Colonic mucosa (tissue), 4 donors: ENCODE results near the gene TP53AIP1. TPM values are rescaled to one million over a fixed set of nuclear protein-coding genes. Genes with fewer than 3 reads are reported as not detected.

Experiments used
- DNase-seq: peaks from one replicate; pipeline ENCODE4 v3.0.0-alpha.2; 2020
- H3K27ac ChIP-seq: fragments of 200-600 bp; one replicate; pipeline ENCODE4 v1.8.0; 2021
- H3K27me3 ChIP-seq: fragments of 200-600 bp; one replicate; pipeline ENCODE4 v1.8.0; 2021
- H3K36me3 ChIP-seq: fragments of 200-600 bp; one replicate; pipeline ENCODE4 v1.8.0; 2021
- H3K4me1 ChIP-seq: fragments of 200-600 bp; one replicate; pipeline ENCODE4 v1.8.0; 2021; ENCODE audit warnings: mild to moderate bottlenecking
- H3K4me3 ChIP-seq: fragments of 200-600 bp; one replicate; pipeline ENCODE4 v1.8.0; 2021
- H3K9ac ChIP-seq, 2 donors: one replicate each; pipeline ENCODE4 v1.7.0; 2013; ENCODE audit warnings: control low read depth in 2 of 2, low read depth in 2 of 2, low read length in 2 of 2
- H3K9me3 ChIP-seq: fragments of 200-600 bp; one replicate; pipeline ENCODE4 v1.8.0; 2021
- intact Hi-C: fragments of 100-400 bp; cut with DNase I; formaldehyde crosslinking; loops from one replicate; pipeline ENCODE4 v1.14.1; 2022
- total RNA-seq, 2 donors: library from RNA; stranded (reverse); fragmentation: NEBNext Ultra II Directional in 1 of 2; extraction: Animal tissue kit (Norgen Biotek cat#: 25700) in 1 of 2; gene quantifications; one replicate each; pipeline ENCODE4 v1.2.1, GENCODE V29; 2021
- TF ChIP-seq, protein P1 (sequence below): fragments of 200-600 bp; IDR thresholded peaks from one replicate; pipeline ENCODE4 v1.8.0; 2022; ENCODE audit warnings: antibody characterized with exemption, mild to moderate bottlenecking
- donor health status: healthy.
- donor health status: DM: no; HTN: no; CAD: no.
- donor health status: DM: no; HTN: no; CAD: no.

The TP53AIP1 gene
- total RNA-seq, 2 donors from 2014 or later = 0.12 to 0.19 TPM

DNA sequence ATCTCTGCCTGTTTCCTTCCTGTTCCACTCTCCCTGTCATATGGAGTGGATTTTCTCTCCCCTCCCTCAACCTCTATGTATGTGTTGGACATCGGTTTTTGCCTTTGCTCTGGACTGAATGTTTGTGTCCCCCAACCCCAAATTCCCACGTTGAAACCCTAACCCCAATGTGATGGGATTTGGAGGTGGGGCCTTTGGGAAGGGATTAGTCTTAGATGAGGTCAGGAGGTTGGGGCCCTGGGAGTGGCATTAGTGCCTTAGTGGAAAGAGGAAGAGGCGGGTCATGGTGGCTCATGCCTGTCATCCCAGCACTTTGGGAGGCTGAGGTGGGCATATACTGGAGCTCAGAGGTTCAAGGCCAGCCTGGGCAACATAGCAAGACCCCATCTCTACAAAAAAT is 11.6 kb downstream of the TP53AIP1 start:
- TF ChIP-seq, protein P1, sequence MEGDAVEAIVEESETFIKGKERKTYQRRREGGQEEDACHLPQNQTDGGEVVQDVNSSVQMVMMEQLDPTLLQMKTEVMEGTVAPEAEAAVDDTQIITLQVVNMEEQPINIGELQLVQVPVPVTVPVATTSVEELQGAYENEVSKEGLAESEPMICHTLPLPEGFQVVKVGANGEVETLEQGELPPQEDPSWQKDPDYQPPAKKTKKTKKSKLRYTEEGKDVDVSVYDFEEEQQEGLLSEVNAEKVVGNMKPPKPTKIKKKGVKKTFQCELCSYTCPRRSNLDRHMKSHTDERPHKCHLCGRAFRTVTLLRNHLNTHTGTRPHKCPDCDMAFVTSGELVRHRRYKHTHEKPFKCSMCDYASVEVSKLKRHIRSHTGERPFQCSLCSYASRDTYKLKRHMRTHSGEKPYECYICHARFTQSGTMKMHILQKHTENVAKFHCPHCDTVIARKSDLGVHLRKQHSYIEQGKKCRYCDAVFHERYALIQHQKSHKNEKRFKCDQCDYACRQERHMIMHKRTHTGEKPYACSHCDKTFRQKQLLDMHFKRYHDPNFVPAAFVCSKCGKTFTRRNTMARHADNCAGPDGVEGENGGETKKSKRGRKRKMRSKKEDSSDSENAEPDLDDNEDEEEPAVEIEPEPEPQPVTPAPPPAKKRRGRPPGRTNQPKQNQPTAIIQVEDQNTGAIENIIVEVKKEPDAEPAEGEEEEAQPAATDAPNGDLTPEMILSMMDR = no peak
- intact Hi-C loops = no loop called here
- no peaks in the 10 kb centered on the region for H3K27me3 ChIP-seq
- H3K36me3 ChIP-seq = no peaks in the 10 kb centered on the region
- no peak overlapping the region for H3K27ac ChIP-seq
- no peak for DNase-seq
- no peak overlapping the region for H3K9ac ChIP-seq
- H3K9me3 ChIP-seq = no peaks in the 10 kb centered on the region
- no peak overlapping the region for H3K4me3 ChIP-seq
- H3K4me1 ChIP-seq = no peaks in the 10 kb centered on the region

GRCh38 chr11:128929991-128930390 is 12.7 kb downstream of the TP53AIP1 start:
- no peaks in the 10 kb centered on the region for H3K36me3 ChIP-seq
- no peaks in the 10 kb centered on the region for H3K4me1 ChIP-seq
- H3K9ac ChIP-seq = no peak overlapping the region
- no peaks in the 10 kb centered on the region for H3K27me3 ChIP-seq
- TF ChIP-seq, protein P1 = no peak
- H3K4me3 ChIP-seq = no peak overlapping the region
- H3K9me3 ChIP-seq = no peaks in the 10 kb centered on the region
- H3K27ac ChIP-seq = no peak overlapping the region
- no peak for DNase-seq
- intact Hi-C loops = no loop called here

DNA sequence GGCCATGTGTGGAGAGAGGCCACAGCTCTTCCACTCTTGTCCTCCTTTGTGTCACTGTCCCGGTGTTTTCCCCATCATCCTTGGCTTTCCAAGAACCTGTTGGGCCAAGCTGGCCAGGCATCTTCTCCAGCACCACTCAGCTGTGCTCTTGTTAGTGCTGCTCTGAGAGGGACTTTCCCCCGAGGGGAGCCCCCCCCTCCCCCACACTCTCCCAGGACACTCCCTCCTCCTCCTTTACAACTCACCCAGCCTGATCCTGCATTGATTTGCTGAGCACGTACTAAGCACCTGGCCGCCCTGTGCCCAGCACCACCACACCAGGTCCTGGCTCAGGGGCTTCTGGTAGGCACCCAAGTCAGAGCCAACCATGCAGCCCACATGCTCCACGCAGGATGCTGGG is 13.2 kb downstream of the TP53AIP1 start:
- intact Hi-C loops = no loop called here
- Histone ChIP-seq H3K27me3 (no peaks in the 10 kb centered on the region), H3K9ac (no peak overlapping the region), H3K4me1 (no peaks in the 10 kb centered on the region), H3K27ac (no peak overlapping the region), H3K36me3 (no peaks in the 10 kb centered on the region), H3K9me3 (no peaks in the 10 kb centered on the region), H3K4me3 (no peak overlapping the region)
- no peak for DNase-seq
- TF ChIP-seq, protein P1 = no peak

- Histone ChIP-seq H3K27me3 (no peaks in the 10 kb centered on the region), H3K9me3 (no peaks in the 10 kb centered on the region), H3K9ac (no peak overlapping the region), H3K4me1 (no peaks in the 10 kb centered on the region), H3K36me3 (no peaks in the 10 kb centered on the region), H3K4me3 (no peak overlapping the region), H3K27ac (no peak overlapping the region)
- TF ChIP-seq, protein P1 = no peak
- DNase-seq = no peak
- intact Hi-C loops = no loop called here
These were observed 14.3 kb downstream of the TP53AIP1 start for GRCh38 chr11:128928400-128928799.

GRCh38 chr11:128927683-128928336 is 14.9 kb downstream of the TP53AIP1 start:
- TF ChIP-seq, protein P1 = no peak
- H3K4me1 ChIP-seq = no peaks in the 10 kb centered on the region
- no peak overlapping the region for H3K27ac ChIP-seq
- intact Hi-C loops = no loop called here
- H3K36me3 ChIP-seq = no peaks in the 10 kb centered on the region
- H3K4me3 ChIP-seq = no peak overlapping the region
- DNase-seq = no peak
- no peaks in the 10 kb centered on the region for H3K27me3 ChIP-seq
- H3K9me3 ChIP-seq = no peaks in the 10 kb centered on the region
- H3K9ac ChIP-seq = no peak overlapping the region
